HepG2 (cell line): ENCODE measurements around the gene SEC63. TPM values are rescaled to one million over a fixed set of nuclear protein-coding genes. Genes with fewer than 3 reads are reported as not detected.
A peak's percentile ranks its signal among the peaks of the same experiment; 100 is the strongest.

Source experiments
- CAMTA2 ChIP-seq: sonication (generic); formaldehyde crosslinking; IDR thresholded peaks from 2 replicates; pipeline ENCODE4 v1.4.0; 2020; ENCODE audit warnings: mild to moderate bottlenecking, missing genetic modification reagents, borderline replicate concordance
- CHD2 ChIP-seq: IDR thresholded peaks from 2 replicates; pipeline ENCODE4 v1.6.1; 2011; ENCODE audit warnings: low read depth, low read length, improper control_type of control experiment
- ELF3 ChIP-seq: IDR thresholded peaks from 2 replicates; pipeline ENCODE4 v1.6.1; 2016; ENCODE audit warnings: missing genetic modification reagents, missing compliant biosample characterization
- FOXK2 ChIP-seq: fragments of 450-650 bp; IDR thresholded peaks from 2 replicates; pipeline ENCODE4 v1.6.1; 2016
- FOXO1 ChIP-seq: sonication (generic); formaldehyde crosslinking; IDR thresholded peaks from 2 replicates; pipeline ENCODE4 v1.4.0; 2020; ENCODE audit warnings: missing genetic modification reagents
- KDM4B ChIP-seq: sonication (generic); formaldehyde crosslinking; IDR thresholded peaks from 2 replicates; pipeline ENCODE4 v1.4.0; 2020; ENCODE audit warnings: missing genetic modification reagents
- KLF6 ChIP-seq: IDR thresholded peaks from 2 replicates; pipeline ENCODE4 v1.8.0; 2016; ENCODE audit warnings: missing biosample characterization, missing genetic modification reagents
- SP1 ChIP-seq, 2 experiments: fragments of 450-650 bp in 1 of 2; sonication (generic) in 1 of 2; formaldehyde crosslinking in 1 of 2; IDR thresholded peaks; 2 replicates each; pipeline versions ENCODE4 v1.4.0 to v1.6.1; 2016 to 2020; ENCODE audit warnings: missing genetic modification reagents in 1 of 2
- SP5 ChIP-seq: IDR thresholded peaks from 2 replicates; pipeline ENCODE4 v1.6.1; 2016; ENCODE audit warnings: low read depth, borderline replicate concordance
- TBX2 ChIP-seq: sonication (generic); formaldehyde crosslinking; IDR thresholded peaks from 2 replicates; pipeline ENCODE4 v1.5.0; 2020; ENCODE audit warnings: missing genetic modification reagents, mild to moderate bottlenecking, borderline replicate concordance
- ZEB1 ChIP-seq: IDR thresholded peaks from 2 replicates; pipeline ENCODE4 v1.6.1; 2012; ENCODE audit warnings: mild to moderate bottlenecking, low read depth, inconsistent platforms; ENCODE audit not compliant: insufficient replicate concordance
- ZNF224 ChIP-seq: sonication (generic); formaldehyde crosslinking; IDR thresholded peaks from 2 replicates; pipeline ENCODE4 v1.5.0; 2020; ENCODE audit warnings: mild to moderate bottlenecking, missing genetic modification reagents
- ZNF451 ChIP-seq: sonication (generic); formaldehyde crosslinking; IDR thresholded peaks from 2 replicates; pipeline ENCODE4 v1.5.0; 2020; ENCODE audit warnings: mild to moderate bottlenecking, missing genetic modification reagents
- ZNF549 ChIP-seq: sonication (generic); formaldehyde crosslinking; IDR thresholded peaks from 2 replicates; pipeline ENCODE4 v1.5.0; 2020; ENCODE audit warnings: missing genetic modification reagents
- ZNF660 ChIP-seq: sonication (generic); formaldehyde crosslinking; IDR thresholded peaks from 2 replicates; pipeline ENCODE4 v1.5.1; 2020; ENCODE audit warnings: mild to moderate bottlenecking, low read depth, missing genetic modification reagents, borderline replicate concordance
- ZNF749 ChIP-seq: sonication (generic); formaldehyde crosslinking; IDR thresholded peaks from 2 replicates; pipeline ENCODE4 v1.8.0; 2022; ENCODE audit warnings: mild to moderate bottlenecking, missing genetic modification reagents, moderate library complexity, borderline replicate concordance
- ZNF773 ChIP-seq: sonication (generic); formaldehyde crosslinking; IDR thresholded peaks from 2 replicates; pipeline ENCODE4 v1.4.0; 2020; ENCODE audit warnings: missing genetic modification reagents, borderline replicate concordance
- ZNF776 ChIP-seq: sonication (generic); formaldehyde crosslinking; IDR thresholded peaks from 2 replicates; pipeline ENCODE4 v1.4.0; 2020; ENCODE audit warnings: mild to moderate bottlenecking, missing genetic modification reagents
- polyA plus RNA-seq, 8 experiments: library from polyadenylated mRNA; depleted of rRNA in 3 of 8; stranded (reverse) in 7 of 8; unstranded in 1 of 8; fragments of >200 nt; fragmentation: Illumina TruSeq in 4 of 8; extraction: Trizol in 4 of 8; gene quantifications; 2 replicates each; pipeline versions ENCODE4 v1.2.1 to v1.2.3, GENCODE V29; 2011 to 2016; ENCODE audit warnings: low read depth in 4 of 8, missing spikeins in 1 of 8, mixed read lengths in 1 of 8; ENCODE audit not compliant: insufficient read depth in 1 of 8
- total RNA-seq, 5 experiments: library from RNA; depleted of rRNA; stranded (reverse); fragments of >200 nt; fragmentation: Illumina TruSeq; extraction: Trizol; gene quantifications; 2 replicates each; pipeline ENCODE4 v1.2.3, GENCODE V29; 2016; ENCODE audit warnings: low read depth in 1 of 5
- TF ChIP-seq, protein P1 (sequence below): sonication (generic); formaldehyde crosslinking; IDR thresholded peaks from 2 replicates; pipeline ENCODE4 v1.5.1; 2020; ENCODE audit warnings: missing genetic modification reagents, mild to moderate bottlenecking, borderline replicate concordance
- TF ChIP-seq, protein P2 (sequence below): sonication (generic); formaldehyde crosslinking; IDR thresholded peaks from 2 replicates; pipeline ENCODE4 v1.4.0; 2020; ENCODE audit warnings: mild to moderate bottlenecking, missing genetic modification reagents, borderline replicate concordance
- TF ChIP-seq, protein P3 (sequence below): sonication (generic); formaldehyde crosslinking; IDR thresholded peaks from 2 replicates; pipeline ENCODE4 v1.4.0; 2020; ENCODE audit warnings: missing genetic modification reagents

Gene SEC63
- total and polyA plus RNA-seq, 2 of the 13 experiments (the other 11 are each of a cell fraction or from before 2014, with no cell fraction given), result 20.2 to 45.9 TPM

DNA sequence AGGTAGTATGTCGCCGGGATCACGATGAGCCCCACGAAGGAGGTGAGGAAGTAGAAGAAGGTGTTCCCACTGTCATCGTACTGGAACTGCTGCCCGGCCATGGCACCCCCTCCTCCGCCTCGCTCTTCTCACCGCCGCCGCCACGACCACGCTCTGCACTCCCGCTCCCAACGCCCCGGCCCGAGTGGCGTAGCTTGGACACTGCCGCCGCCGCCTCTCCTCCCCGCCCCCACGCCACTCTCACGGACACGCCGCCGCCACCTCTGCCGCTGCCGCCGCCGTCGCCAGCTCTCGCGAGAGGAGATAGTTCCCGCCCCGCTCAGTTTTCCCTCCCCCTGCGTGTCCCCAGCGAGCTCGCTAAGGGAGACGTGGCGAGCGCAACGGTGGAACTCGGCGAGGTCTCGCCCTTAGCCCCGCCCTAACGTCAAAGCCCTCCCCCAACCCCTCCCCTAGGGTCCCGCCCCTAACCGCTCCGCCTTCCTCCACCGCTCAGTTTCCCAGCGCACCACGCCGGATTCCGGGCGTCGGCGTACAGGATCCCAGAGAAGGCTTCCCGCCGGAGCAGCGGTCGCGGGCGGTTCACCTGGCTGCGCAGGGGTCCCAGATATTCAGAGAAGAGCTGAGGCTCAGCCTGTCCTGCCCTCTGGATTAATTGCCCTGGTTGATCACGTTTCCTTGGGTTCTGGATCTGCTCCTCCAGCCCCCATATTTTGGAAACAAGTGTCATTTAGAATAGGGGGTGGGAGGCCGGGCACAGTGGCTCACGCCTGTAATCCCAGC is at the start of gene SEC63 (continued):
- TF ChIP-seq, protein P1, sequence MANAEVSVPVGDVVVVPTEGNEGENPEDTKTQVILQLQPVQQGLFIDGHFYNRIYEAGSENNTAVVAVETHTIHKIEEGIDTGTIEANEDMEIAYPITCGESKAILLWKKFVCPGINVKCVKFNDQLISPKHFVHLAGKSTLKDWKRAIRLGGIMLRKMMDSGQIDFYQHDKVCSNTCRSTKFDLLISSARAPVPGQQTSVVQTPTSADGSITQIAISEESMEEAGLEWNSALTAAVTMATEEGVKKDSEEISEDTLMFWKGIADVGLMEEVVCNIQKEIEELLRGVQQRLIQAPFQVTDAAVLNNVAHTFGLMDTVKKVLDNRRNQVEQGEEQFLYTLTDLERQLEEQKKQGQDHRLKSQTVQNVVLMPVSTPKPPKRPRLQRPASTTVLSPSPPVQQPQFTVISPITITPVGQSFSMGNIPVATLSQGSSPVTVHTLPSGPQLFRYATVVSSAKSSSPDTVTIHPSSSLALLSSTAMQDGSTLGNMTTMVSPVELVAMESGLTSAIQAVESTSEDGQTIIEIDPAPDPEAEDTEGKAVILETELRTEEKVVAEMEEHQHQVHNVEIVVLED (CRISPR knock-in tag), result peak; percentile 84; the same call in 1 of the 2 replicates
- TF ChIP-seq KDM4B (CRISPR knock-in tag) (no peak; the same call in 1 of the 2 replicates), SP1 (IDR thresholded peaks at IDR 0.05) (0 out of 2 replicates have a peak, but pooled peaks have one; percentile 28), SP1 (CRISPR knock-in tag; IDR thresholded peaks at IDR 0.05) (peak; percentile 69; the same call in 1 of the 2 replicates), FOXK2 (no peak), SP5 (peak; percentile 75; the same call in 1 of the 2 replicates), FOXO1 (CRISPR knock-in tag) (peak; percentile 5; the same call in 1 of the 2 replicates), ZNF660 (CRISPR knock-in tag) (no peak), ZNF451 (CRISPR knock-in tag) (peak; percentile 91; the same call in 1 of the 2 replicates), ZEB1 (no peak), TBX2 (CRISPR knock-in tag) (peak; percentile 74), ZNF773 (CRISPR knock-in tag) (0 out of 2 replicates have a peak, but pooled peaks have one; percentile 49), ZNF749 (CRISPR knock-in tag) (peak; percentile 66; the same call in 1 of the 2 replicates), KLF6 (CRISPR knock-in tag) (peak; percentile 85; the same call in 1 of the 2 replicates), ZNF549 (CRISPR knock-in tag) (no peak), ZNF776 (CRISPR knock-in tag) (0 out of 2 replicates have a peak, but pooled peaks have one; percentile 17), CHD2 (peak; percentile 97), ELF3 (CRISPR knock-in tag) (no peak), ZNF224 (CRISPR knock-in tag) (no peak), CAMTA2 (CRISPR knock-in tag) (no peak)
- TF ChIP-seq, protein P2, sequence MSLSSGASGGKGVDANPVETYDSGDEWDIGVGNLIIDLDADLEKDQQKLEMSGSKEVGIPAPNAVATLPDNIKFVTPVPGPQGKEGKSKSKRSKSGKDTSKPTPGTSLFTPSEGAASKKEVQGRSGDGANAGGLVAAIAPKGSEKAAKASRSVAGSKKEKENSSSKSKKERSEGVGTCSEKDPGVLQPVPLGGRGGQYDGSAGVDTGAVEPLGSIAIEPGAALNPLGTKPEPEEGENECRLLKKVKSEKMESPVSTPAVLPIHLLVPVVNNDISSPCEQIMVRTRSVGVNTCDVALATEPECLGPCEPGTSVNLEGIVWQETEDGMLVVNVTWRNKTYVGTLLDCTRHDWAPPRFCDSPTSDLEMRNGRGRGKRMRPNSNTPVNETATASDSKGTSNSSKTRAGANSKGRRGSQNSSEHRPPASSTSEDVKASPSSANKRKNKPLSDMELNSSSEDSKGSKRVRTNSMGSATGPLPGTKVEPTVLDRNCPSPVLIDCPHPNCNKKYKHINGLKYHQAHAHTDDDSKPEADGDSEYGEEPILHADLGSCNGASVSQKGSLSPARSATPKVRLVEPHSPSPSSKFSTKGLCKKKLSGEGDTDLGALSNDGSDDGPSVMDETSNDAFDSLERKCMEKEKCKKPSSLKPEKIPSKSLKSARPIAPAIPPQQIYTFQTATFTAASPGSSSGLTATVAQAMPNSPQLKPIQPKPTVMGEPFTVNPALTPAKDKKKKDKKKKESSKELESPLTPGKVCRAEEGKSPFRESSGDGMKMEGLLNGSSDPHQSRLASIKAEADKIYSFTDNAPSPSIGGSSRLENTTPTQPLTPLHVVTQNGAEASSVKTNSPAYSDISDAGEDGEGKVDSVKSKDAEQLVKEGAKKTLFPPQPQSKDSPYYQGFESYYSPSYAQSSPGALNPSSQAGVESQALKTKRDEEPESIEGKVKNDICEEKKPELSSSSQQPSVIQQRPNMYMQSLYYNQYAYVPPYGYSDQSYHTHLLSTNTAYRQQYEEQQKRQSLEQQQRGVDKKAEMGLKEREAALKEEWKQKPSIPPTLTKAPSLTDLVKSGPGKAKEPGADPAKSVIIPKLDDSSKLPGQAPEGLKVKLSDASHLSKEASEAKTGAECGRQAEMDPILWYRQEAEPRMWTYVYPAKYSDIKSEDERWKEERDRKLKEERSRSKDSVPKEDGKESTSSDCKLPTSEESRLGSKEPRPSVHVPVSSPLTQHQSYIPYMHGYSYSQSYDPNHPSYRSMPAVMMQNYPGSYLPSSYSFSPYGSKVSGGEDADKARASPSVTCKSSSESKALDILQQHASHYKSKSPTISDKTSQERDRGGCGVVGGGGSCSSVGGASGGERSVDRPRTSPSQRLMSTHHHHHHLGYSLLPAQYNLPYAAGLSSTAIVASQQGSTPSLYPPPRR (CRISPR knock-in tag), result peak; percentile 54; the same call in 1 of the 2 replicates
- TF ChIP-seq, protein P3, sequence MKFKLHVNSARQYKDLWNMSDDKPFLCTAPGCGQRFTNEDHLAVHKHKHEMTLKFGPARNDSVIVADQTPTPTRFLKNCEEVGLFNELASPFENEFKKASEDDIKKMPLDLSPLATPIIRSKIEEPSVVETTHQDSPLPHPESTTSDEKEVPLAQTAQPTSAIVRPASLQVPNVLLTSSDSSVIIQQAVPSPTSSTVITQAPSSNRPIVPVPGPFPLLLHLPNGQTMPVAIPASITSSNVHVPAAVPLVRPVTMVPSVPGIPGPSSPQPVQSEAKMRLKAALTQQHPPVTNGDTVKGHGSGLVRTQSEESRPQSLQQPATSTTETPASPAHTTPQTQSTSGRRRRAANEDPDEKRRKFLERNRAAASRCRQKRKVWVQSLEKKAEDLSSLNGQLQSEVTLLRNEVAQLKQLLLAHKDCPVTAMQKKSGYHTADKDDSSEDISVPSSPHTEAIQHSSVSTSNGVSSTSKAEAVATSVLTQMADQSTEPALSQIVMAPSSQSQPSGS (CRISPR knock-in tag), result no peak
